Osteocyte (in vitro differentiated cells): Measurements from ENCODE around the gene PHLPP1. TPM values are rescaled to one million over a fixed set of nuclear protein-coding genes. Genes with fewer than 3 reads are reported as not detected.

Experiments
- DNase-seq: peaks from one replicate; pipeline ENCODE4 v3.0.0; 2021; ENCODE audit warnings: mixed read lengths; ENCODE audit not compliant: unreplicated experiment; ENCODE audit errors: extremely low spot score
- H3K27ac Mint-ChIP-seq: one replicate; pipeline ENCODE4 v1.8.0; 2021; ENCODE audit warnings: mild to moderate bottlenecking, mixed read lengths; ENCODE audit not compliant: unreplicated experiment
- H3K27me3 Mint-ChIP-seq: one replicate; pipeline ENCODE4 v1.8.0; 2021; ENCODE audit warnings: mixed read lengths; ENCODE audit not compliant: unreplicated experiment
- H3K36me3 Mint-ChIP-seq: one replicate; pipeline ENCODE4 v1.8.0; 2021; ENCODE audit warnings: mixed read lengths; ENCODE audit not compliant: unreplicated experiment
- H3K4me1 Mint-ChIP-seq: one replicate; pipeline ENCODE4 v1.8.0; 2021; ENCODE audit warnings: mixed read lengths; ENCODE audit not compliant: unreplicated experiment
- H3K4me3 Mint-ChIP-seq: one replicate; pipeline ENCODE4 v1.8.0; 2021; ENCODE audit warnings: mild to moderate bottlenecking, moderate library complexity, mixed read lengths; ENCODE audit not compliant: unreplicated experiment
- H3K9me3 Mint-ChIP-seq: one replicate; pipeline ENCODE4 v1.8.0; 2021; ENCODE audit warnings: mixed read lengths; ENCODE audit not compliant: unreplicated experiment
- CTCF ChIP-seq: fragments of 200-600 bp; sonication (generic); IDR thresholded peaks from 2 replicates; pipeline ENCODE4 v1.5.0; 2021; ENCODE audit warnings: antibody characterized with exemption, mild to moderate bottlenecking, moderate library complexity
- total RNA-seq: library from RNA; stranded (reverse); gene quantifications from 2 replicates; pipeline ENCODE4 v1.2.1, GENCODE V29; 2021

PHLPP1 gene
- total RNA-seq, 1 donor from 2014 or later, result 19.6 TPM

- H3K36me3 Mint-ChIP-seq, result peaks cover 7% of the 10 kb centered on the region
- H3K9me3 Mint-ChIP-seq, result no peaks in the 10 kb centered on the region
- no peaks in the 10 kb centered on the region for H3K4me1 Mint-ChIP-seq
- TF ChIP-seq CTCF, result no peak
- no peak overlapping the region for H3K4me3 Mint-ChIP-seq
- DNase-seq, result no peak
- no peaks in the 10 kb centered on the region for H3K27me3 Mint-ChIP-seq
- H3K27ac Mint-ChIP-seq, result no peak overlapping the region
Measured at GRCh38 chr18:62839874-62840713, 124.8 kb downstream of the PHLPP1 start.

- peaks cover 7% of the 10 kb centered on the region for H3K36me3 Mint-ChIP-seq
- H3K4me1 Mint-ChIP-seq, result no peaks in the 10 kb centered on the region
- no peak overlapping the region for H3K27ac Mint-ChIP-seq
- DNase-seq, result no peak
- H3K4me3 Mint-ChIP-seq, result no peak overlapping the region
- H3K27me3 Mint-ChIP-seq, result no peaks in the 10 kb centered on the region
- TF ChIP-seq CTCF, result no peak
- H3K9me3 Mint-ChIP-seq, result no peaks in the 10 kb centered on the region
Measured at GRCh38 chr18:62841405-62841804, 126.1 kb downstream of the PHLPP1 start.

GRCh38 chr18:62842898-62843297 is 127.6 kb downstream of the PHLPP1 start:
- DNase-seq, result no peak
- no peaks in the 10 kb centered on the region for H3K27me3 Mint-ChIP-seq
- no peak overlapping the region for H3K27ac Mint-ChIP-seq
- H3K9me3 Mint-ChIP-seq, result no peaks in the 10 kb centered on the region
- peaks cover 7% of the 10 kb centered on the region for H3K36me3 Mint-ChIP-seq
- no peaks in the 10 kb centered on the region for H3K4me1 Mint-ChIP-seq
- no peak overlapping the region for H3K4me3 Mint-ChIP-seq
- no peak for TF ChIP-seq CTCF

DNA sequence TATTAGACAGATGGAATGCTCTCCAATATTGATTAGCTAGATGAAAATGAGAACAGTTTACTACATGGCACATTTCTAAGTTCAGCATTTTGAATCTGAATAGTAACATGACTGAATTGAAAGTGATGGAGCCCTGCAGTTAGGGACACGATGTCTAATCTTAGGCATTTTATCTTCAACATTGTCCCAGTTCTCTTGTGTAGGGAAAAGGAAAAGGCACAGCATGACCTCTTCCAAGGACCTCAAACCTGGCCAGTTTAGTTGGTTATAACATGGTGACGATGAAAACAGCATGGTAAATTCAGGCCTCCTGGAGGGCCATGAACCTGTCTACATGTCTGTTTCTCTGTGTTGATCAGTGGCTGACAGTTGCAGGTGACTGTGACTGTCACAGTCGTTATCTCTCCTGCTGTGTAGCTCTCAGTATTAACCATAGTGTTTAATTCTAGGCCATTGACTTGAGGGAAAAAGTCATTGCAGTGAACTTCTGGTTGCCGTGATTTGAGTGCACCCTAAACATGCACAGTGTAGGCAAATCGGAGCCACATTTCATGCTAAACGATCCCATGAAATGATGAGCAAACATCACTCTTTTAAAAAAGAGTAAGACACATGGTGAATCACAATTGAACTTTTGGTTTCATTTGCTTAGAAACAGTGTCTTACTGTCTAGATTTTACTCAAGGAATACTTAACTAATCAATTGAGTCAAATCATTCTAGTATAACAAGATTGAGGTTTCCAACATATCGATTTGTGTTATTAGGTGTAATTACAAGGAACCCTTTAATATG is 129.7 kb downstream of the PHLPP1 start:
- H3K9me3 Mint-ChIP-seq, result no peaks in the 10 kb centered on the region
- DNase-seq, result no peak
- H3K36me3 Mint-ChIP-seq, result peaks cover 2% of the 10 kb centered on the region
- no peak for TF ChIP-seq CTCF
- H3K4me1 Mint-ChIP-seq, result no peaks in the 10 kb centered on the region
- no peak overlapping the region for H3K4me3 Mint-ChIP-seq
- no peaks in the 10 kb centered on the region for H3K27me3 Mint-ChIP-seq
- no peak overlapping the region for H3K27ac Mint-ChIP-seq

DNA sequence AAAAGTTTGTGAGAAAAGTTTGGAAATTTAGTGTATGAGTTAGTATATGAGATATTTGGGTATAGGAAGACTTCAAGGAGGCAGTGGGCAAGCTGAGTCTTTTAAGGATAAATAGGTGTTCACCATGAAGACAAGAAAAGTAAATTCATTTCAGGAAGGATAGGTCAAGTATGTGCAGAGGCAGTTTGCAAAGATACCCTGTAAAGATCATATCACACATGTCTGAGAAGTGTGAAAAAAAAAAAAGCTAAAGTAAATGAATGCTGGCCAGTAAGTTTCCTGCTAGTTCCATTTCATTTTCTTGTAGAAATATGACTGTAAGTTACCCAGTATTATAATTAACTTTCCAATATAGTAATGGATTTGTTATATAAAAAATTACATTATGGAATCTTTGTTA is 131.0 kb downstream of the PHLPP1 start:
- Mint-ChIP-seq H3K4me3 (no peak overlapping the region), H3K36me3 (peaks cover 2% of the 10 kb centered on the region), H3K9me3 (no peaks in the 10 kb centered on the region), H3K4me1 (no peaks in the 10 kb centered on the region), H3K27ac (no peak overlapping the region), H3K27me3 (no peaks in the 10 kb centered on the region)
- TF ChIP-seq CTCF, result no peak
- no peak for DNase-seq
